HK-2 (cell line): Measurements from ENCODE around the gene INPP5D.
"Not testable (repeated sequence)": the region's sequence is repeated elsewhere in the genome, so short reads cannot be mapped to it uniquely, and the experiment has no call there.

Experiments used
- DNase-seq: peaks from one replicate; pipeline ENCODE4 v3.0.0-alpha.2; 2018; ENCODE audit not compliant: unreplicated experiment

INPP5D gene

DNA sequence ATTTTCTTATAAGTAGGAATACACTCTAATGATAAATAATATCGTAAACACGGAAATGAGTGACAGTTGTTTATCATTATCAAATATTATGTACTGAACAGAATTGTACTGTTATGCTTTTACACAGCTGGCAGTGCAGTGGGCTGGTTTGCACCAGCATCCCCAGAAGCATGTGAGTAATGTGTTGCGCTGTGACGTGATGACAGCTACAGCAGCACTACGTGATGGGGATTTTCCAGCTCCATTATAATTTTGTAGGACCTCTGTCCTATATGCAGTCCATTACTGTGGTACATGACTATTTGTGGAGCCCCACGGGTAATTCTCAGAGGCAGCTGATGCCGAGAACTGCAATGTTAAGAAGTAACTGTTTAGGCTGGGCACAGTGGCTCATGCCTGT is 114.0 kb downstream of the INPP5D start:
- no peak for DNase-seq

DNA sequence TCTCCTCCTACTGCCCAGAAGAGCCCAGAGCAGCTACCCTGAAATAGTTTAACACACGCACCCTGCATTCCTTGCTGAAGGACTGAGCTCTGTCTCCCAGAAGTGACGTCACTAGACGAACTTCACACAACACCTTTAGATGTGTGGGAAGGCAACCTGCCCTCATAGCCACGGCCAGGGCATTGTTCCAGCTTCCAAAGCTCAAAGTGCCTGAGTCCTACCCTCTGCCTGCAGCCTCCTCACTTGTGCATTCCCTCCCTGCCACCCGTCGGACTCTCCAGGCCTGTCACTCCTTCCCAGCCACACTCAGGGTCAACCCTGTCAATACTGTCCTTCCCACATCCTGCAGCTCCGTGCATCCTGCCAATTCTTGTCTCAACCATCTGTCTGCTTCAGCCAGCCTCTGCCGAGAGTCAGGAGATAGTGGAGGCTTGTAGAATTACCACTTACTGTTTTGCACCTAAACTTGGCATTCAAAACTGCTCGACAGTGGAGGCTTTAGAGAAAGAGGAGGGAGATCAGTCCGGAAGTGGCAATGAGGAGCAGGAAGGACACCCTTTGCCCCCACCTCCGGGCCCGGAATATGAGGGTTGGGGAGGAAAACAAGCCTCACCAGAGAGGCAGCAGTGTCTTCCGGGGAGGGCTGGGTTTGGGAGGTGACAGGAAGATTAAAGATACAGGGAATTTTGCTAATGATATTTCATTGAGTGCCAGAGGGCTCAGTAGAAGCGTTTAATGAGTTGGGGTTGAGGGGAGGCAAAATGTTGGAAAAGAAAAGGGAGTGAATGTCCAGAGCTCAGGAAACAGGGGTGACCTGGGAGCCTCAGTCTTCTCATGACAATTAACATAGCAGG is 119.1 kb downstream of the INPP5D start:
- no peak for DNase-seq

DNA sequence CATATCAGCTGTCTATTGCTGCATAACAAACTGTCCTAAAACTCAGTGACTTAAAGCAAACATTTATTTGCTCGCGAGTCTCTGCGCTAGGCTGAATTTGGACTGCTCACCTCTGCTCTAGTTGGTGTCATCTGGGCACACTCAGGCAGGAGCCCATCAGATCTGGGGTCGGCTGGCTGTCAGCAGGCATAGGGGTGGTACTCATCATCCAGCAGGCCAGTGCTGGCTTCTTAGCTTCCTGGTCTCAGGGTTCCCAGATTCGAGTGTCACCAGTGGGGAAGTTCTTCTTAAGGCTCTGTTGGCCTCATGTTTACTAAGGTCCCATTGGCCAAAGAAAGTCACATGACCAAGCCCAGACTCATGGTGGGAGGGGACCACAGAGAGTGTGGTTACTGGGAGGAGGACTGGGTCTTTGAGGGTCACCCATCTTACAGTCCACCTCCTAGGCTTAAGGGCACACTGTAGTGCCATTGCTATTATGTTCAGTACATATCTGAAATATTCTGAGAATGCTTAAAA is 119.8 kb downstream of the INPP5D start:
- no peak for DNase-seq

DNA sequence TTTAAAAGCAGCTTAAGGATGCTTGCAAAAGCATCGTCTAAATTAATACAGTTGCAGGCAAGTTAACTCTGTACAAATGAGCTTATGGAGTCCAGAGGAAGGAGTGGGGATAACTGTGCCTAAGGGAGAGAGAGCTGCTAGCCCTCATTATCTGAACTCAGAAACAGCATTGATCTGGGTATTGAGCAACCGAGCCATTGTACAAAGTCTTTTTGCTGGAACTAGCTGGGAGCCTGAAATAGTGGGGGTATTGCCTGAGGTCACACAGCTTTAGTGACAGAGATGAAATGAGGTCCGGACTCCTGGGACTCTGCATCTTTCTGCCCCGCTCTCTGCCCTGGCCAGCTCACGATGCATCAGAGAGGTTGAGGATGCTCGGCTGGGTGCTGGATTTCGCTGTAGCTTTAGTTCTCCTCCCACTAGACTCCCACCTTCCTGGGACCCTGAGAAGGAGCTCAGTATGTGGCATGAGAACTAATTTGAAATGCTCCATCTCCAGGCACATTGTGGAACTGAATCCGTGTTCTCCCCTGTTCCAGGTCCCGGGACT is 123.8 kb downstream of the INPP5D start:
- DNase-seq = no peak

DNA sequence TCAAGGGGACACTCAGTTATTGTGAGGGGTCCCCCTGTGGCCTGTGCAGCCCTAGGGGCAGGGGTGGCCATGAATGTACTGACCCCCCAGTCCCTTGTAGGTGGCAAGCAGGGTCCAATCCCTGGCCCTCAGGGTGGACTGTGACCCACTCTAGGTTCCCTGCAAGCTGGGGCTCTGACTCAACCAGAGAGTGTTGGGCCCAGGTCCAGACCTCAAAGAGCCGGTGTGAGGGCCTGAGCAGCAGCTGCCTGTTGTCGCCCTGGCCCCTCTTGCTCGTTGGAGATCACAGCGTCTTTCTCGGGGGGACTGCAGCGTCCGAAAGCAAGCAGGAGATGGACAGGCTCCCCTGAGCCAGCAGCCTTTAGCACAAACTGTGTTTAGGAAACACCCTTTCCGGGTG is 124.5 kb downstream of the INPP5D start:
- no peak for DNase-seq

DNA sequence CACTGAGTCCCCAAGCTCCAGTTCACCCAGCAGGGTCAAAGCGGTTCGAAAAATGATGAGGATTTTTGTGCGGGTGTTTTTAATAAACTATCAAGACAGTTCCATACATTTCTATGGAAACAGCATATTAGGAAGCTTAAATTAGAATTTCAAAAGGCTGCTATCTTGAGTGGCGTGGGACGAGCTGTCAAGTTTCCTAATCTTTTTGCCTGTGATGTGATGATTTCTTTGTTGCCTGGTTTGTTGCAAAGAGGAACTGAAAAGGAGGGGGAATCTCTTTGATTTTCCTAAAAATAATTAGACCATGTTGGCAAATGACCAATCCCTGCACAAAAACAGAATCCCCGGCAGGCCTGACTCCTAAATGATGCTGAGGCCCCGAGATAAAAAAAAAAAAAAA is 125.2 kb downstream of the INPP5D start:
- DNase-seq = no peak

DNA sequence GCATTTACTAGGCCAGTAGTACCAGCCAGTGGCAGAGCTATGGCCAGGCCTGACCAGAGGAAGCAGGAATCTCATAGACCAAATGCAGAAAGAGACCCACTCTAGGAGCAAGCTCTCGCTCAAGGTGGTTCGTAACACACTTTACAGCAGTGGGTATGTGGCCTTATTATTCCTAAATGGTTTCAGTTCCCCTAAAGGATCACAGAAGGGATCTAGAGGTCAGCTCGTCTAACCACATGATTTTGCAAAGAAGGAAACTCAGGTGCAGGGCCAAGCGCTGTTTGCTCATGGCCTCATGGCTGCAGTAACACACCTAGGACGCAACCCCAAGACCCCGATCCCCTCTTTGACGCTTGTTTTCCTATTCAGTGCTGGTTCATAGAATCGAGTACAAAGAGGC is 125.8 kb downstream of the INPP5D start:
- DNase-seq = no peak

DNA sequence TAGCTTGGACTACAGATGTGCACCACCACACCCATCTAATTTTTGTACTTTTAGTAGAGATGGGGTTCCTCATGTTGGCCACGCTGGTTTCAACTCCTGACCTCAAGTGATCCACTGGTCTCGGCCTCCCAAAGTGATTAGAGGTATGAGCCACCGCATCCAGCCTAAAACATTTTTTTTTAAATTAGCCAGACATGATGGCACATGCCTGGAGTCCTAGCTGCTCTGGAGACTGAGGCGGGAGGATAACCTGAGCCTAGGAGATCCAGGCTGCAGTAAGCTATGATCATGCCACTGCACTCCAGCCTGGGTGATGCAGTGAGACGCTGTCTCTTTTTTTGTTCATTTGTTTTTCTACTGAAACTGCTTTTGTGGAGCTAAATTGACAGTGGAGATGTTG is 126.7 kb downstream of the INPP5D start:
- no peak for DNase-seq

DNA sequence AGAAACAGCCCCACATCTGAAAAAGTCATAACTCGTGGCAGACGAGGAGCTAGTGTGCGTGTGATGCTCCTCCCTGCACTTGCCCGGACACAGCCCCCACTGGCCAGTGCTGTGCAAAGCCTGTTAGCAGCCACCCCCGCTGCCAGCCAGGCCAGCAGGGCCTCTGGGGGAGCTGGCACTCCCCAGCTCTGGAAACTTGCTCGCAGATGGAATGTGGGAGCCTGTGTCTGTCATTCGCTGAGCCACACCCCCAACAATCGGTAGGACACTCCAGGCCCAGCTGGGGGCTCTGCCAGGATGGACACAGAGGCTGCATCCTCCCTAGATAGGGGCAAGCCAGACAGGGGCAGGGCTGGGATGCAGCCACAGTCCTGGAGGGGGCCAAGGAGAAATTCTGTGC is 128.9 kb downstream of the INPP5D start:
- DNase-seq = no peak

DNA sequence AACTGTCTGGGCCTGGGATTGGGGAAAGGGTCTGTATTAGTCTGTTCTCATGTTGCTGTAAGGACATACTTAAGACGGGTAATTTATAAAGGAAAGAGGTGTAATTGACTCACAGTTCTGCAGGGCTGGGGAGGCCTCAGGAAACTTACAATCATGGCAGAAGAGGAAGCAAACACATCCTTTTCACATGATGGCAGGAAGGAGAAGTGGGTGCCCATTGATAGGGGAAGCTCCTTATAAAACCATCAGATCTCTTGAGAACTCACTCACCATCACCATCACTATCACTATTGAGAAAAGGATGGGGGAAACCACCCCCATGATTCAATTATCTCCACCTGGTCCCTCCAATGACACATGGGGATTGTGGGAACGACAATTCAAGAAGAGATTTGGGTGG is 130.9 kb downstream of the INPP5D start:
- not testable (repeated sequence) for DNase-seq

DNA sequence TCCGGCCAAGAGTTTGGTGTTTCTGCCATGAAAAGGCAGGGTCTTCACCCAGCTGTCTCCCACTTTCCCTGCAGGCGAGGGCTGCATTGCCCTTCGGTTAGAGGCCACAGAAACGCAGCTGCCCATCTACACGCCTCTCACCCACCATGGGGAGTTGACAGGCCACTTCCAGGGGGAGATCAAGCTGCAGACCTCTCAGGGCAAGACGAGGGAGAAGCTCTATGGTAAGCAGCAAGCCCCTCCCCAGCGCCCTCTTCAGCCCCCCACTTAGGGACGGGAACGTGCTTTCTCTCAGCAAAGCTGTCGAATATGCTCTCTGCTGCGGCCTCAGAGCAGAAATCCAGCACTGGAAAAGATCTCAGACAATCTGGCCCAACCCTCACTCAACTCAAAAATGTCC is 133.6 kb downstream of the INPP5D start:
- no peak for DNase-seq

DNA sequence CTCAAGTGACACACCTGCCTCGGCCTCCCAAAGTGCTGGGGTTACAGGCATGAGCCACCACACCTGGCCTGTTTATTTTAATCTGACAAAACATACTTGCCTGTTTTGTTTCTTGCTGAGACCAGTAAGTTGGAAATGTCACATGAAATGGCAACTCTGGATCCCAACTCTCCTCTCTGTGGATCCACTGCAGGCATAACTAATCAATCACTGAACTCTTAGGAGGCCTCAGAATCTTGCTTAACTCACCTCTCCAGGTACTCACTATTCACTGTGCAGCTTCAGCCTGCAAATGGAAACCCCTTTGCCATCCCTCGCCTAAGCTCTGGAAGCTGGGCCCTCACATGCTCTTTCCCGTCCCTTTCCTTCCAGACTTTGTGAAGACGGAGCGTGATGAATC is 134.9 kb downstream of the INPP5D start:
- DNase-seq = no peak

DNA sequence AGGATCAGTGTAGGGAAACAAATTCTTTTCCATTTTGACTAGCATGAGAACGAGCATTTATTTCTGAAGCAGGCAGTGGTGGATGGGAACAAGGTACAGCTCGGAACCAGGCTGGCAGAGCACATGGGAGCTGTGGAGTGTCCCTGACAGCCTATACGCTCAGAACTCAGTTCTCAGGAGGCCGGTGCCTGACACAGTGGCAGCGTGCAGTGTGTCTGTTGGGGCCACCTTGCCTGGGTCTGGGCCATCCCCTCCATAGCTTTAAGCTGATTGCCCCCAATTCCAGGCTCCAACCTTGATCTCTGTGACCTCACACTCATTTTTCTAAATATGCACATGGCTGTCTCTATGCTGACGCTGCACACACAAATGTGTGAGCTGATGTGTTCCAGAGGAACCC is 136.9 kb downstream of the INPP5D start:
- no peak for DNase-seq

DNA sequence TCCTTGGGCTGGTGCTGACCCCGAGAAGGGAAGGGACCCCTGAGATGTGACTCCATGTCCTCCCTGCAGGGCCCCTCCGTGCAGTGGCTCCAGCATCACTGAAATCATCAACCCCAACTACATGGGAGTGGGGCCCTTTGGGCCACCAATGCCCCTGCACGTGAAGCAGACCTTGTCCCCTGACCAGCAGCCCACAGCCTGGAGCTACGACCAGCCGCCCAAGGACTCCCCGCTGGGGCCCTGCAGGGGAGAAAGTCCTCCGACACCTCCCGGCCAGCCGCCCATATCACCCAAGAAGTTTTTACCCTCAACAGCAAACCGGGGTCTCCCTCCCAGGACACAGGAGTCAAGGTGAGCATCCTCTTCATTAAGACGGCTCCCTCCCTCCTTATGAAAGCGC is 137.9 kb downstream of the INPP5D start:
- no peak for DNase-seq

DNA sequence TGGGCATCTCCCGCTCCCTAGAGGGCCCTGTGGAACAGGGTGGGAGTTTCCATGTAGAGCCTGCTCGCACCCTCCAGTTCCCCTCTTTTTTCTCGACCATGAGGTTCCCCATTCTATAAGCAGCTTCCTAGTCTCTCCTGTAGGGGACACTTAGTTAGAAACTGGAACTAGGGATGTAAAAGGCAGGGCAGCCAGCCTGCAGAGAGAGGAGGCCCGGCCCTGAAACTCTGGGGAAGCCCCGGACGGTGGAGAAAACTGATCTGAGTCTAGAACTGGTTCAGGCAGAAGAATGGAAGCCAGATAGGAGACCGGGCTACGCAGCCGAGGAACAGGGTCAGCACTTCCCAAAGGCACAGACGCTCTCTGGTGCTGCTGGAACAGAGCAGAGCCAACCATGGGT is 139.7 kb downstream of the INPP5D start:
- DNase-seq = no peak

DNA sequence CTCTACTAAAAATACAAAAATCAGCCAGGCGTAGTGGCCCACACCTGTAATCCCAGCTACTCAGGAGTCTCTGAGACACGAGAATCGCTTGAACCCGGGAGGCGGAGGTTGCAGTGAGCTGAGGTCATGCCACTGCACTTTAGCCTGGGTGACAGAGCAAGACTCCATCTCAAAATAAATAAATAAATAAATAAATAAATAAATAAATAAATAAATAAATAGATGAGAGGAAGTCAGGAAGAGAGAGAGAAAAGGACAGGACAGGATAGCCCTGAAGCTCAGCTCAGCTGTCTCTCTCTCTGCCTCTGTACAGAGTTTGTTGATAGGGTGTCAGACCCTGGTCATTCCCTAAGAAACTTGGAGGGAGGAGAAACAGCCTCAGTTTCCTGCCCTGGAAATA is 140.6 kb downstream of the INPP5D start:
- not testable (repeated sequence) for DNase-seq

DNA sequence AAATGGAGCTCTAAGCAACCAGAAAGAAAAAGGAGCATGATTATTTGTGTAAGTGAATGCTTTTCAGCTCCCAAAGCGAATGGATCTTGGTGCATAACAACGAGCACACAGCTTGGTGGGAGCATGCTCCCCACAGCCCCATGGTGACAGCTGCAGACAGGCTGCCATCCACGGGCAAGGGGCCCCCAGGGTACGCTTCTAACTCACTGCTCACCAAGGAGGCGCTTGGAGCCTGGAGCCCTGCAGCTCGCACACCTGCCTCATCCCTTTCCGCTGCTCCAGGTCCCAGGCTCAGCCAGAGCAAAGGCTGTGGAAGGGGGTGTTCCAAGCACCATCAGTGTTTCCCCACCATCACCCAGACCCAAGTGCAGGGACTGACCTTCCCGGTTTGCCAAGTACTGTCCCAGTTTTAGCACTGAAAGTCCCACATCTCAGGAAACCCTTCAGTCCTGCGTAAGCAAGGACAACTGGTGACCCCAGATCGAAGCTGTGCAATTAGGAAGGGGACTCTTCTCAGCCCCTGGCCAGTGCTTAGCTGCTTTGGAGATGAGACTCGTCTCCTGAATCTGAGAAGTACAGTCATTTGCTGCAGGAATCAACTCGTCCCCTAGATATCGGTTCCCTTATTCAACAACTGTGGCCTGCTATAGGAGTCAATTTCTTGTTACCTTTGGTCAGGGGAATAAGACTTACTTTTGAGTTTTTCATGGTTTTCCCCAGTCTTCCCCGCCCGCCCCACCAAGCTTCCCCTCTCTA is 141.3 kb downstream of the INPP5D start:
- DNase-seq = no peak

DNA sequence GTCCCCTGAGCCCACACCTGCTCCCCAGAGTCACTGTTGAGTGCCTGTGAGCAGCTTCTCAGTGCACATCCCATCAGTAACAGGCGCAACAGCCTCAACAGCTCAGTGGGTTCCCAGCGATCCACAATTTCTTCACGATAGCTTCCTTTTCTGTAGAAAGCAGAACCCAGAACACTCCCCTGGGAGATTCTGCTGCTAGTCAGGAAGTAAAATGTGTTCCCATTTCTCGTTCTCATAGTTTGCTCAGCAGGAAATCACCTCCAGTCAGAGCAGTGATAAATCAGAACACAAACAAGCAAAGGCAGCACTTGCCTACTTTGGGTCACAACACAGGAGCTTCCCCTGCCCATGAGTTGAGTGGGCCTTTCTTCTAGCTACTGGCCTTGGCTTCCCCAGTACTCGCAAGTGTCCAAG is 142.4 kb downstream of the INPP5D start:
- DNase-seq = no peak

DNA sequence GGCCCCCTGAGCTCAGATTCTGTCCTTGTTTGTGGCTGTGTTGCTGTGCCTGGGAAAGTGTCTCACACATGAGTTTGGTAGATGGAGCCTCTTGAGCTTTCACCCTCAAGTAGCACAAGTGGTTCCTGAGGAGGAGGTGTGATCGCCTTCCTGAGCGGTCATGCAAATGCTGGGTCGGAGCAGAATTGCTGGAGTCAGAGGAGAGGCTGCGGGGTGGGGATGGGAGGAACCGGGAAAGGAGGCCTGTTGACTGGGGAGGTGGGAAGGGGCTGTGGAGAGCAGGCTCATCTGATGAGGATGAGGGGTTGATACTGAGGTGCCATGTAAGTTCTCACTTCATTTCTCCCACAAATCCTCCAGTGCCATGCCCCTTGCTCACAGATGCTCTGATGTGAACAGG is 142.9 kb downstream of the INPP5D start:
- DNase-seq = no peak

DNA sequence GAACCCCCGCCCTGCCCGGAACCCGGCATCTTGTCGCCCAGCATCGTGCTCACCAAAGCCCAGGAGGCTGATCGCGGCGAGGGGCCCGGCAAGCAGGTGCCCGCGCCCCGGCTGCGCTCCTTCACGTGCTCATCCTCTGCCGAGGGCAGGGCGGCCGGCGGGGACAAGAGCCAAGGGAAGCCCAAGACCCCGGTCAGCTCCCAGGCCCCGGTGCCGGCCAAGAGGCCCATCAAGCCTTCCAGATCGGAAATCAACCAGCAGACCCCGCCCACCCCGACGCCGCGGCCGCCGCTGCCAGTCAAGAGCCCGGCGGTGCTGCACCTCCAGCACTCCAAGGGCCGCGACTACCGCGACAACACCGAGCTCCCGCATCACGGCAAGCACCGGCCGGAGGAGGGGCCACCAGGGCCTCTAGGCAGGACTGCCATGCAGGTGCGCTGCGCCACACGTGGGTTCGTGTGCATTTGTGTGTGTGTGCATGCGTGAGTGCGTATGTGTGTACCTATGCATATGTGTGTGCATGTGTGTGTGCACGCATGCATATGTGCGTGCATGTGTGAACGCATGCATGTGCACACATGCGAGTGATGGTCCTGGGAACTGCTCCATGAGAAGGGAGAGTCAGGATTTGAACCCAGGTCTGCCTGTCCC is 144.3 kb downstream of the INPP5D start:
- no peak for DNase-seq

DNA sequence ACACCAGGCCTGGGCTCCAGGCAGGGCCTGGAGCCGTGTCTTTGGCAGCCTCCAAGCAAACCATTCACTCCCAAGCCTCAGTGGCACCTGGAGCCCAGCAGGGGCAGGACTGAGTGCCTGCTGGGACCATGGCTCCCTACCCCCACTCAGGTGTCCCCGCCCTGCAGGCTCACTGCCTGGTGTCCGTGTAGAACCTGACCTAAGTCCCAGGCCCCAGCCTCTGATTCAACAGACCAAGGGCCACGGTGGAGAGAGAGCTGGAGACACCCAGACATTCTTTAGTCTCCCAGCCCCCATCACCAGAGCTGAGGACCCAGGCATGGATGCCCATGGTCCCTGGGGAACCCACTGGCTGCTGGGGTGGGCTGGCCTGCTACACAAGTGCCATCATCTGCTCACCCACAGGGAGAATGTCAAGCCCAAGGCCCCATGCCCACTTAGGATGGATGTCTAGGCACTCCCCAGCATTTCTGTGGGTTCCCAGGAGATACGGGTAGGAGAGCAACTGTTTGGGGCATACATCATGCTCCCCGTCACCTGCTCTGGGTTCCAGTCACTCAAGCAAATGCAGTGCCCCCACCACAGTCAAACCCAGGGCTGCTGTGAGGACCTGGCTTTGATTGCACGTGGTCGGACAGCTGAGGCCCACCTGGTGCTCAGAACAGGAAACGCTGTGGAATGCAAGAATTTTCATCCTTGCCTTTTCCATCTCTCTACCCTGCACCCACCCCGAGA is 148.4 kb downstream of the INPP5D start:
- DNase-seq = peak; percentile 70

DNA sequence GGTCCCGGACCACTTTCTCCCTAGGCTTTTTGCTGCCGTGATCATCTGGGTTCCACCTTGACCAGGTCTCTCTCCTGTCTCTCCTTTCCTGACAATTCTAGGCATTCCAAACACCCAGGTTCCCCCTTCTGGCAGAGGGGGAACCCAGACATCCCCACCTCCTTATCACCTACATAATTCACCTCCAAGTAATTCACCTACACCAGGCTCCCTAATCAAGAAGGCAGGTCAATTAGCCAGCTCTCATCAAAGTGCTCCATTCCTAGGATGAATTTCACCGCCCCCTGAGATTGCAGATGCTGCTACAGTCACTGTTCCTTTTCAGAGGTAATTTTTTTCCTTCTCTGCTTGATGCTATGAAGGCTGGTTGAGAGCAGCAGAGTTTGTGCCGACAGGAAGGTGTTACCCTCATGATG is 149.0 kb downstream of the INPP5D start:
- no peak for DNase-seq
